ENCODE results near the gene MAP7. TPM values are rescaled to one million over a fixed set of nuclear protein-coding genes. Genes with fewer than 3 reads are reported as not detected.

MAP7 gene
- total and polyA plus RNA-seq, 2 of the 13 experiments (the other 11 are each of a cell fraction or from before 2014, with no cell fraction given), result 0.04 TPM; not detected in 1

DNA sequence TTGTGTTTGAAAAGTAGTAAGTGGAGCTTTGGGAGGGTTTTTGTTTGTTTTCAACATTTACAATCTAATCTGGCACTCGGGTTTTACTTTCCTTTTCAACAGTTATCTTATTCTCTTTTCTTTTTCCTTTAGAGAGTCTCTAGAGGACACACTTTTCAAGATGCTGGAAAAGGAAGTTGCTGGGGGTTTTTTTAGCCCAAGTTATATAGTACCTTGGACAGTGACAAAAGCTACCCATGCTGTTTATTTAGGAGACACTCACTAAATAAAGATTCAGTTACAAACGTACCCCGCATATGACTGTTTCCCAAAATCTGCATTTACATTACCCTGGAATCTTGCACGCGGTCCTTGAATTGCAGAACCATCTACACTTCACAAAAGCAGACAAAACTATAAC lies 78.8 kb downstream of the MAP7 start:
- FAIRE-seq, result no peak

More for the DNA sequence above, 78.8 kb downstream of the MAP7 start:
- ChIA-PET CTCF (ENCODE audit: low intra/inter-chr PET ratio, low total read pairs) (no interaction called here), POLR2A (no interaction called here)
- Histone ChIP-seq H4K20me1 (ENCODE audit: insufficient read depth, low read length) (no peaks in the 10 kb centered on the region), H3K9me3 (ENCODE audit: low read length) (no peaks in the 10 kb centered on the region), H3K4me2 (ENCODE audit: low read depth, low read length) (no peak overlapping the region), H3K36me3 (replicated peaks in 1 of 2; ENCODE audit: control insufficient read depth in 1 of 2, insufficient read depth in 2 of 2, low read length in 2 of 2) (no peaks in the 10 kb centered on the region), H3K9ac (ENCODE audit: insufficient read depth, low read depth, low read length) (no peak overlapping the region), H3K27ac (ENCODE audit: extremely low read length, insufficient read depth, low read length) (no peak overlapping the region), H2AFZ (ENCODE audit: low read length) (no peak overlapping the region), H3K4me1 (ENCODE audit: insufficient read depth, low read length) (no peaks in the 10 kb centered on the region), H3K79me2 (ENCODE audit: insufficient read depth, low read length) (no peaks in the 10 kb centered on the region), H3K27me3 (ENCODE audit: control insufficient read depth in 1 of 2, insufficient read depth in 2 of 2, low read length in 2 of 2) (no peaks in the 10 kb centered on the region), H3K4me3 (replicated peaks in 1 of 3; ENCODE audit: insufficient read depth in 1 of 3, low read depth in 2 of 3, low read length in 3 of 3) (no peak overlapping the region)
- no TSS peak for BruUV-seq (replicated peaks)
- no peak for ATAC-seq
- 15% methylated on average over 5 of the region's 5 CpGs for WGBS (ENCODE audit: low lambda C conversion rate)
- TF ChIP-seq, protein P1, sequence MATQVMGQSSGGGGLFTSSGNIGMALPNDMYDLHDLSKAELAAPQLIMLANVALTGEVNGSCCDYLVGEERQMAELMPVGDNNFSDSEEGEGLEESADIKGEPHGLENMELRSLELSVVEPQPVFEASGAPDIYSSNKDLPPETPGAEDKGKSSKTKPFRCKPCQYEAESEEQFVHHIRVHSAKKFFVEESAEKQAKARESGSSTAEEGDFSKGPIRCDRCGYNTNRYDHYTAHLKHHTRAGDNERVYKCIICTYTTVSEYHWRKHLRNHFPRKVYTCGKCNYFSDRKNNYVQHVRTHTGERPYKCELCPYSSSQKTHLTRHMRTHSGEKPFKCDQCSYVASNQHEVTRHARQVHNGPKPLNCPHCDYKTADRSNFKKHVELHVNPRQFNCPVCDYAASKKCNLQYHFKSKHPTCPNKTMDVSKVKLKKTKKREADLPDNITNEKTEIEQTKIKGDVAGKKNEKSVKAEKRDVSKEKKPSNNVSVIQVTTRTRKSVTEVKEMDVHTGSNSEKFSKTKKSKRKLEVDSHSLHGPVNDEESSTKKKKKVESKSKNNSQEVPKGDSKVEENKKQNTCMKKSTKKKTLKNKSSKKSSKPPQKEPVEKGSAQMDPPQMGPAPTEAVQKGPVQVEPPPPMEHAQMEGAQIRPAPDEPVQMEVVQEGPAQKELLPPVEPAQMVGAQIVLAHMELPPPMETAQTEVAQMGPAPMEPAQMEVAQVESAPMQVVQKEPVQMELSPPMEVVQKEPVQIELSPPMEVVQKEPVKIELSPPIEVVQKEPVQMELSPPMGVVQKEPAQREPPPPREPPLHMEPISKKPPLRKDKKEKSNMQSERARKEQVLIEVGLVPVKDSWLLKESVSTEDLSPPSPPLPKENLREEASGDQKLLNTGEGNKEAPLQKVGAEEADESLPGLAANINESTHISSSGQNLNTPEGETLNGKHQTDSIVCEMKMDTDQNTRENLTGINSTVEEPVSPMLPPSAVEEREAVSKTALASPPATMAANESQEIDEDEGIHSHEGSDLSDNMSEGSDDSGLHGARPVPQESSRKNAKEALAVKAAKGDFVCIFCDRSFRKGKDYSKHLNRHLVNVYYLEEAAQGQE (IDR thresholded peaks at IDR 0.05; ENCODE audit: borderline replicate concordance in 1 of 2, low read depth in 1 of 2, low read length in 2 of 2), result peak in 1 of 2 experiments; percentile 87; a peak in 3 of 4 replicates
- TF ChIP-seq, protein P2, sequence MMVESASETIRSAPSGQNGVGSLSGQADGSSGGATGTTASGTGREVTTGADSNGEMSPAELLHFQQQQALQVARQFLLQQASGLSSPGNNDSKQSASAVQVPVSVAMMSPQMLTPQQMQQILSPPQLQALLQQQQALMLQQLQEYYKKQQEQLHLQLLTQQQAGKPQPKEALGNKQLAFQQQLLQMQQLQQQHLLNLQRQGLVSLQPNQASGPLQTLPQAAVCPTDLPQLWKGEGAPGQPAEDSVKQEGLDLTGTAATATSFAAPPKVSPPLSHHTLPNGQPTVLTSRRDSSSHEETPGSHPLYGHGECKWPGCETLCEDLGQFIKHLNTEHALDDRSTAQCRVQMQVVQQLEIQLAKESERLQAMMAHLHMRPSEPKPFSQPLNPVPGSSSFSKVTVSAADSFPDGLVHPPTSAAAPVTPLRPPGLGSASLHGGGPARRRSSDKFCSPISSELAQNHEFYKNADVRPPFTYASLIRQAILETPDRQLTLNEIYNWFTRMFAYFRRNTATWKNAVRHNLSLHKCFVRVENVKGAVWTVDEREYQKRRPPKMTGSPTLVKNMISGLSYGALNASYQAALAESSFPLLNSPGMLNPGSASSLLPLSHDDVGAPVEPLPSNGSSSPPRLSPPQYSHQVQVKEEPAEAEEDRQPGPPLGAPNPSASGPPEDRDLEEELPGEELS (CRISPR knock-in tag; IDR thresholded peaks at IDR 0.05), result no peak
- TF ChIP-seq, protein P3, sequence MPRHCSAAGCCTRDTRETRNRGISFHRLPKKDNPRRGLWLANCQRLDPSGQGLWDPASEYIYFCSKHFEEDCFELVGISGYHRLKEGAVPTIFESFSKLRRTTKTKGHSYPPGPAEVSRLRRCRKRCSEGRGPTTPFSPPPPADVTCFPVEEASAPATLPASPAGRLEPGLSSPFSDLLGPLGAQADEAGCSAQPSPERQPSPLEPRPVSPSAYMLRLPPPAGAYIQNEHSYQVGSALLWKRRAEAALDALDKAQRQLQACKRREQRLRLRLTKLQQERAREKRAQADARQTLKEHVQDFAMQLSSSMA (CRISPR knock-in tag; IDR thresholded peaks at IDR 0.05), result no peak
- TF ChIP-seq ZNF607 (CRISPR knock-in tag; IDR thresholded peaks at IDR 0.05; ENCODE audit: borderline replicate concordance) (no peak), GPN1 (CRISPR knock-in tag; IDR thresholded peaks at IDR 0.05; ENCODE audit: borderline replicate concordance) (no peak), CREM (IDR thresholded peaks at IDR 0.05) (no peak), CREM (CRISPR knock-in tag; IDR thresholded peaks at IDR 0.05) (no peak), DMAP1 (CRISPR knock-in tag; IDR thresholded peaks at IDR 0.05) (no peak), MIER2 (CRISPR knock-in tag; IDR thresholded peaks at IDR 0.05) (peak; percentile 42; the same call in 1 of the 2 replicates), CBX1 (IDR thresholded peaks at IDR 0.05; ENCODE audit: low read depth) (no peak), ZNF543 (CRISPR knock-in tag; IDR thresholded peaks at IDR 0.05) (no peak), PHB2 (IDR thresholded peaks at IDR 0.05; ENCODE audit: partially characterized antibody) (no peak), SKI (IDR thresholded peaks at IDR 0.05; ENCODE audit: partially characterized antibody) (no peak), PHF8 (CRISPR knock-in tag; IDR thresholded peaks at IDR 0.05) (no peak), ZNF563 (CRISPR knock-in tag; IDR thresholded peaks at IDR 0.05) (no peak)
- TF ChIP-seq, protein P4, sequence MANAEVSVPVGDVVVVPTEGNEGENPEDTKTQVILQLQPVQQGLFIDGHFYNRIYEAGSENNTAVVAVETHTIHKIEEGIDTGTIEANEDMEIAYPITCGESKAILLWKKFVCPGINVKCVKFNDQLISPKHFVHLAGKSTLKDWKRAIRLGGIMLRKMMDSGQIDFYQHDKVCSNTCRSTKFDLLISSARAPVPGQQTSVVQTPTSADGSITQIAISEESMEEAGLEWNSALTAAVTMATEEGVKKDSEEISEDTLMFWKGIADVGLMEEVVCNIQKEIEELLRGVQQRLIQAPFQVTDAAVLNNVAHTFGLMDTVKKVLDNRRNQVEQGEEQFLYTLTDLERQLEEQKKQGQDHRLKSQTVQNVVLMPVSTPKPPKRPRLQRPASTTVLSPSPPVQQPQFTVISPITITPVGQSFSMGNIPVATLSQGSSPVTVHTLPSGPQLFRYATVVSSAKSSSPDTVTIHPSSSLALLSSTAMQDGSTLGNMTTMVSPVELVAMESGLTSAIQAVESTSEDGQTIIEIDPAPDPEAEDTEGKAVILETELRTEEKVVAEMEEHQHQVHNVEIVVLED (CRISPR knock-in tag; IDR thresholded peaks at IDR 0.05; ENCODE audit: borderline replicate concordance), result no peak
- TF ChIP-seq, protein P5, sequence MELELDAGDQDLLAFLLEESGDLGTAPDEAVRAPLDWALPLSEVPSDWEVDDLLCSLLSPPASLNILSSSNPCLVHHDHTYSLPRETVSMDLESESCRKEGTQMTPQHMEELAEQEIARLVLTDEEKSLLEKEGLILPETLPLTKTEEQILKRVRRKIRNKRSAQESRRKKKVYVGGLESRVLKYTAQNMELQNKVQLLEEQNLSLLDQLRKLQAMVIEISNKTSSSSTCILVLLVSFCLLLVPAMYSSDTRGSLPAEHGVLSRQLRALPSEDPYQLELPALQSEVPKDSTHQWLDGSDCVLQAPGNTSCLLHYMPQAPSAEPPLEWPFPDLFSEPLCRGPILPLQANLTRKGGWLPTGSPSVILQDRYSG (CRISPR knock-in tag; IDR thresholded peaks at IDR 0.05), result no peak
- intact Hi-C loops (cut with micrococcal nuclease; ENCODE audit: unreplicated experiment), result no loop called here
- no peak for DNase-seq (ENCODE audit: low spot score)
- in situ Hi-C loops (cut with HindIII; ENCODE audit: extremely low pct_ligation_motif_present, low pct_unique_long_range_greater_than_20kb), result no loop called here

All from HepG2 (cell line).